Smooth muscle cell (in vitro differentiated cells): ENCODE results near the gene OBSCN. TPM values are rescaled to one million over a fixed set of nuclear protein-coding genes. Genes with fewer than 3 reads are reported as not detected.

Experiments used
- DNase-seq: peaks from one replicate; lab custom pipeline; 2025; ENCODE audit not compliant: unreplicated experiment; lab: John Stamatoyannopoulos, UW
- H2AFZ ChIP-seq: fragments of 200-600 bp; sonication (generic); 2 replicates; pipeline ENCODE4 v1.6.0; 2016; ENCODE audit warnings: antibody characterized with exemption, low read depth, mild to moderate bottlenecking
- H3F3A ChIP-seq: fragments of 200-600 bp; sonication (generic); 2 replicates; pipeline ENCODE4 v1.6.0; 2017; ENCODE audit warnings: antibody characterized with exemption, low read depth
- H3K27ac ChIP-seq: fragments of 200-600 bp; sonication (generic); 2 replicates; pipeline ENCODE4 v1.5.1; 2016; ENCODE audit warnings: low read depth, mild to moderate bottlenecking
- H3K27me3 ChIP-seq: fragments of 200-600 bp; sonication (generic); 2 replicates; pipeline ENCODE4 v1.6.1; 2016; ENCODE audit warnings: low read depth, mild to moderate bottlenecking
- H3K36me3 ChIP-seq: fragments of 200-600 bp; sonication (generic); 2 replicates; pipeline ENCODE4 v1.5.1; 2016; ENCODE audit warnings: low read depth
- H3K4me1 ChIP-seq: fragments of 200-600 bp; sonication (generic); 2 replicates; pipeline ENCODE4 v1.5.1; 2016; ENCODE audit warnings: low read depth
- H3K4me2 ChIP-seq: fragments of 200-600 bp; sonication (generic); 2 replicates; pipeline ENCODE4 v1.6.0; 2016; ENCODE audit warnings: mild to moderate bottlenecking
- H3K4me3 ChIP-seq: fragments of 200-600 bp; sonication (generic); 2 replicates; pipeline ENCODE4 v1.5.1; 2016; ENCODE audit warnings: mild to moderate bottlenecking
- H3K79me2 ChIP-seq: fragments of 200-600 bp; sonication (generic); 2 replicates; pipeline ENCODE4 v1.6.0; 2016; ENCODE audit warnings: low read depth, mild to moderate bottlenecking
- H3K9ac ChIP-seq: fragments of 200-600 bp; sonication (generic); 2 replicates; pipeline ENCODE4 v1.6.0; 2016; ENCODE audit warnings: low read depth
- H3K9me3 ChIP-seq: fragments of 200-600 bp; sonication (generic); replicated peaks from 2 replicates; pipeline ENCODE4 v1.5.1; 2016; ENCODE audit warnings: low read depth
- H4K20me1 ChIP-seq: fragments of 200-600 bp; sonication (generic); 2 replicates; pipeline ENCODE4 v1.6.0; 2016; ENCODE audit warnings: low read depth
- WGBS: methylation state at CpG from one replicate; pipeline ENCODE4 v1.1.7; 2016; ENCODE audit warnings: low lambda C conversion rate; 5-methylcytosine and 5-hydroxymethylcytosine counted together
- polyA plus RNA-seq: library from polyadenylated mRNA; unstranded; fragments of >200 nt; fragmentation: Nextera tagmentation; extraction: Ambion mirVana; gene quantifications from 2 replicates; pipeline ENCODE4 v1.2.1, GENCODE V29; 2016
- total RNA-seq: library from RNA; depleted of rRNA; stranded (reverse); fragments of >200 nt; gene quantifications from 2 replicates; pipeline ENCODE4 v1.2.3, GENCODE V29; 2014
- TF ChIP-seq, protein P1 (sequence below): fragments of 200-600 bp; sonication (generic); IDR thresholded peaks from 2 replicates; pipeline ENCODE4 v1.5.1; 2017; ENCODE audit warnings: borderline replicate concordance, mild to moderate bottlenecking, antibody characterized with exemption; ENCODE audit not compliant: insufficient read depth, poor library complexity, severe bottlenecking

The OBSCN gene
- total and polyA plus RNA-seq, 2 experiments from 2014 or later, result 3.8 to 10.6 TPM

DNA sequence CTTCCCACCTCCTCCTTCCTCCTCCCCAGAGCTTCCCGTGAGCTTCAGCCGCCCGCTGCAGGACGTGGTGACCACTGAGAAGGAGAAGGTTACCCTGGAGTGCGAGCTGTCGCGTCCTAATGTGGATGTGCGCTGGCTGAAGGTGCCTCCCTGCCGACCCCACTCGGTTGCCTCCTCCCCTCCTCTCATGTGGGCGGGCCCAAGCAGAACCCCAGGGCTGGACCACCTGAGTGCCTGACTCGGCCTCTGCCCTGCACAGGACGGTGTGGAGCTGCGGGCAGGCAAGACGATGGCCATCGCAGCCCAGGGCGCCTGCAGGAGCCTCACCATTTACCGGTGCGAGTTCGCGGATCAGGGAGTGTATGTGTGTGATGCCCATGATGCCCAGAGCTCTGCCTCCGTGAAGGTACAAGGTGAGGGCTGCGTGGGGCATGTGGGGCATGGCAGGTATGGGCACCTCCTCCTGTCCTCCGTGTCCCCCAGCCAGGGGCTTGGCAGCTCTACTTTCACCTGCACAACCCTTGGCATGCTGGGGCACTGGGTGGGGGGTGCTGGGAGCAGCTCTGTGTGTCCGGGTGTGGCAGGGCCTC lies 69.2 kb downstream of the OBSCN start:
- Histone ChIP-seq H2AFZ (no peak overlapping the region), H3F3A (no peaks in the 10 kb centered on the region), H3K4me3 (no peak overlapping the region), H3K9ac (no peak overlapping the region), H4K20me1 (no peaks in the 10 kb centered on the region), H3K9me3 (no peaks in the 10 kb centered on the region), H3K27ac (no peak overlapping the region), H3K36me3 (no peaks in the 10 kb centered on the region), H3K79me2 (no peaks in the 10 kb centered on the region), H3K4me2 (no peak overlapping the region), H3K4me1 (no peaks in the 10 kb centered on the region), H3K27me3 (no peaks in the 10 kb centered on the region)
- DNase-seq, result no peak
- 88% methylated on average over 24 of the region's 25 CpGs for WGBS
- TF ChIP-seq, protein P1, sequence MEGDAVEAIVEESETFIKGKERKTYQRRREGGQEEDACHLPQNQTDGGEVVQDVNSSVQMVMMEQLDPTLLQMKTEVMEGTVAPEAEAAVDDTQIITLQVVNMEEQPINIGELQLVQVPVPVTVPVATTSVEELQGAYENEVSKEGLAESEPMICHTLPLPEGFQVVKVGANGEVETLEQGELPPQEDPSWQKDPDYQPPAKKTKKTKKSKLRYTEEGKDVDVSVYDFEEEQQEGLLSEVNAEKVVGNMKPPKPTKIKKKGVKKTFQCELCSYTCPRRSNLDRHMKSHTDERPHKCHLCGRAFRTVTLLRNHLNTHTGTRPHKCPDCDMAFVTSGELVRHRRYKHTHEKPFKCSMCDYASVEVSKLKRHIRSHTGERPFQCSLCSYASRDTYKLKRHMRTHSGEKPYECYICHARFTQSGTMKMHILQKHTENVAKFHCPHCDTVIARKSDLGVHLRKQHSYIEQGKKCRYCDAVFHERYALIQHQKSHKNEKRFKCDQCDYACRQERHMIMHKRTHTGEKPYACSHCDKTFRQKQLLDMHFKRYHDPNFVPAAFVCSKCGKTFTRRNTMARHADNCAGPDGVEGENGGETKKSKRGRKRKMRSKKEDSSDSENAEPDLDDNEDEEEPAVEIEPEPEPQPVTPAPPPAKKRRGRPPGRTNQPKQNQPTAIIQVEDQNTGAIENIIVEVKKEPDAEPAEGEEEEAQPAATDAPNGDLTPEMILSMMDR, result no peak

DNA sequence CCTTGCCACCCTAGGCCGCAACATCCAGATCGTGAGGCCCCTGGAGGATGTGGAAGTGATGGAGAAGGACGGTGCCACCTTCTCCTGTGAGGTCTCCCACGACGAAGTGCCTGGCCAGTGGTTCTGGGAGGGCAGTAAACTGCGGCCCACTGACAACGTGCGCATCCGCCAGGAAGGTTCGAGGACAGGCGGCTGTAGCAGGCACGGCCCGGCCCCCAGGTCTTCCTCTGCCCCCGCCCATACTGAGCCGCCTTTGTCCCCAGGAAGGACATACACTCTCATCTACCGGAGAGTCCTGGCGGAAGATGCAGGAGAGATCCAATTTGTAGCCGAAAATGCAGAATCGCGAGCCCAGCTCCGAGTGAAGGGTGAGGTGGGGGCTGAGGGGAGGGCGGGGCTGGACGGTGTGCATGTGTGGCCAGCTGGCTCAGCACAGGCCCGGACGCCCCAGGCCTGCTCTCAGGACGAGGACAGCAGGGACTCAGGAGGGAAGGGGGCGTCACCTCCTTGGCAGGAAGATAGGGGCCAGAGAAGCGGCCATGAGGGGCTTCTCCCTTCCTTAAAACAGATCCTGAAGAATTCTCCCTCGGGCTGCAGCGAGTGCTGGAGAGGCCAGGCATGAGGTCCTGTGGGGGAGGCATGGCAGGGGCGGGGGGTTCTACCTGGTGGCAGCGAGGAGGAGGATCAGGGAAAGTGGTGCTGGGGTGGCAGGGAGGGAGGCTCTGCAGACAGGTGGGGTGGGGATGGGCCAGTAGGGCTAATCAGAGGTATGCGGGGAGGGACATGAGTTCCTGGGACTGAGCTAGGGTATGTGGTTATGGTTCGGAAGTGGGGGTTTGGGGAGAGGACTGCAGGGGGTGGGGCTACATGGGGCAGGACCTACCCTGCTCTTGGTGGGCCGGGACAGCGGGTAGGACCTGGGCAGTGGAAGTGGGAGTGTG lies 69.9 kb downstream of the OBSCN start:
- no peak overlapping the region for H2AFZ ChIP-seq
- H3K27ac ChIP-seq, result no peak overlapping the region
- 96% methylated on average over 34 of the region's 36 CpGs for WGBS
- no peaks in the 10 kb centered on the region for H3K4me1 ChIP-seq
- H3K79me2 ChIP-seq, result no peaks in the 10 kb centered on the region
- no peak overlapping the region for H3K9ac ChIP-seq
- no peak overlapping the region for H3K4me2 ChIP-seq
- H3K27me3 ChIP-seq, result no peaks in the 10 kb centered on the region
- TF ChIP-seq, protein P1, result no peak
- no peaks in the 10 kb centered on the region for H3K36me3 ChIP-seq
- H3K9me3 ChIP-seq, result no peaks in the 10 kb centered on the region
- no peaks in the 10 kb centered on the region for H4K20me1 ChIP-seq
- H3F3A ChIP-seq, result no peaks in the 10 kb centered on the region
- DNase-seq, result no peak
- H3K4me3 ChIP-seq, result no peak overlapping the region

DNA sequence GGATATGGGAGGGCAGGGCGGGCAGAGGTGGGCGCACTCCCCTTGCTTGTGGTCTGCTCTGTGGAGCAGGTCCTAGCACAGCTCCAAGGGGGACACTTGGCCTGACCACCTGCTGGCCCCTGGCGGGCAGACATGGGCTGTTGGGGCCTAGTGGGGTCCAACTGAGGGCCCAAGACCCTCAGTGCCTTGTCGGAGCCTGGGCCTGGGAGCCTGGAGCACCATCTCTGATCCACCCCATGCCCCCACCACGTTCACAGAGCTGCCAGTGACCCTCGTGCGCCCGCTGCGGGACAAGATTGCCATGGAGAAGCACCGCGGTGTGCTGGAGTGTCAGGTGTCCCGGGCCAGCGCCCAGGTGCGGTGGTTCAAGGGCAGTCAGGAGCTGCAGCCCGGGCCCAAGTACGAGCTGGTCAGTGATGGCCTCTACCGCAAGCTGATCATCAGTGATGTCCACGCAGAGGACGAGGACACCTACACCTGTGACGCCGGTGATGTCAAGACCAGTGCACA lies 70.6 kb downstream of the OBSCN start:
- no peak overlapping the region for H3K4me2 ChIP-seq
- H3K36me3 ChIP-seq, result no peaks in the 10 kb centered on the region
- H3K4me1 ChIP-seq, result no peaks in the 10 kb centered on the region
- DNase-seq, result no peak
- 99% methylated on average over 21 of the region's 21 CpGs for WGBS
- no peaks in the 10 kb centered on the region for H3K27me3 ChIP-seq
- no peak overlapping the region for H3K4me3 ChIP-seq
- H3K9ac ChIP-seq, result no peak overlapping the region
- no peaks in the 10 kb centered on the region for H3K9me3 ChIP-seq
- H2AFZ ChIP-seq, result no peak overlapping the region
- TF ChIP-seq, protein P1, result no peak
- no peaks in the 10 kb centered on the region for H3F3A ChIP-seq
- H3K79me2 ChIP-seq, result no peaks in the 10 kb centered on the region
- no peaks in the 10 kb centered on the region for H4K20me1 ChIP-seq
- no peak overlapping the region for H3K27ac ChIP-seq
